GM13976 (cell line): ENCODE data around the gene SH3RF3.

Experiments
- DNase-seq: peaks from one replicate; pipeline ENCODE4 v3.0.0; 2012; ENCODE audit warnings: low spot score
- CTCF ChIP-seq: IDR thresholded peaks from 2 replicates; pipeline ENCODE4 v1.5.1; 2012; ENCODE audit warnings: borderline replicate concordance, mild to moderate bottlenecking; ENCODE audit not compliant: insufficient read depth; ENCODE audit errors: extremely low read depth, missing control alignments, control extremely low read depth
- in situ Hi-C: fragments of 300-500 bp; cut with MboI; formaldehyde crosslinking; loops from one replicate; pipeline ENCODE4 v1.12.0; 2022; ENCODE audit warnings: low sequenced_read_pairs, mixed read lengths, inconsistent platforms; ENCODE audit not compliant: unreplicated experiment

Gene SH3RF3

GRCh38 chr2:109393662-109393972 lies 264.6 kb downstream of the SH3RF3 start:
- in situ Hi-C loops, result no loop called here
- TF ChIP-seq CTCF, result no peak
- no peak for DNase-seq

- TF ChIP-seq CTCF, result no peak
- in situ Hi-C loops, result no loop called here
- no peak for DNase-seq
Observed at GRCh38 chr2:109395494-109396201, 266.6 kb downstream of the SH3RF3 start.

- DNase-seq, result no peak
- TF ChIP-seq CTCF, result no peak
- in situ Hi-C loops, result no loop called here
Observed at GRCh38 chr2:109396202-109397180, 267.5 kb downstream of the SH3RF3 start.

- in situ Hi-C loops, result no loop called here
- DNase-seq, result no peak
- no peak for TF ChIP-seq CTCF
Observed at GRCh38 chr2:109397893-109398292, 268.9 kb downstream of the SH3RF3 start.

- in situ Hi-C loops, result no loop called here
- no peak for TF ChIP-seq CTCF
- DNase-seq, result no peak
Observed at GRCh38 chr2:109398366-109399015, 269.5 kb downstream of the SH3RF3 start.

GRCh38 chr2:109399066-109399465 lies 270.1 kb downstream of the SH3RF3 start:
- no peak for DNase-seq
- no peak for TF ChIP-seq CTCF
- in situ Hi-C loops, result no loop called here
